ENCODE results near the gene ZNF423.
"Not testable (repeated sequence)": the region's sequence is repeated elsewhere in the genome, so short reads cannot be mapped to it uniquely, and the experiment has no call there.

ZNF423 gene

GRCh38 chr16:49575346-49576172, 280.4 kb downstream of the ZNF423 start:
- DNase-seq = peak; percentile 4 to 66

DNA sequence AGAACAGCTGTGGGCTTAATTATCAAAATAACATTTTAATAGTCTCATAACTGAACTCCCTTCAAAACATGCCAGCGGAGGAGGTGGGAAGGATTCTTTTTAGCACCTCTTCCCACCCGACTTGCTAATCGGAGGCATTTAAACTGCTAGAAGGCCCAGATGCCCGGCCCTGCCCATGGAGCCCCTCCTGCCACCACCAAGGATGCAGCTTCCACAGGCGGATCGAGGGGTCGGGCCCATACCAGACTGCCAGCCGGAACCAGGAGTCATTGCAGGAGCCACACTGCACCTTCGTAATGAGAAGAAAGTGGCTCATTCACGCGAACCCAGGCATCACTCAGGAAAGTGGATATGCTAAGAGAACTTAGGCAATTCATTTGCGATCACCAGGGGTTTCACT, 281.1 kb downstream of the ZNF423 start:
- DNase-seq = no peak

GRCh38 chr16:49567950-49568349, 288.0 kb downstream of the ZNF423 start:
- DNase-seq = no peak

GRCh38 chr16:49566432-49566831, 289.5 kb downstream of the ZNF423 start:
- DNase-seq = no peak

DNA sequence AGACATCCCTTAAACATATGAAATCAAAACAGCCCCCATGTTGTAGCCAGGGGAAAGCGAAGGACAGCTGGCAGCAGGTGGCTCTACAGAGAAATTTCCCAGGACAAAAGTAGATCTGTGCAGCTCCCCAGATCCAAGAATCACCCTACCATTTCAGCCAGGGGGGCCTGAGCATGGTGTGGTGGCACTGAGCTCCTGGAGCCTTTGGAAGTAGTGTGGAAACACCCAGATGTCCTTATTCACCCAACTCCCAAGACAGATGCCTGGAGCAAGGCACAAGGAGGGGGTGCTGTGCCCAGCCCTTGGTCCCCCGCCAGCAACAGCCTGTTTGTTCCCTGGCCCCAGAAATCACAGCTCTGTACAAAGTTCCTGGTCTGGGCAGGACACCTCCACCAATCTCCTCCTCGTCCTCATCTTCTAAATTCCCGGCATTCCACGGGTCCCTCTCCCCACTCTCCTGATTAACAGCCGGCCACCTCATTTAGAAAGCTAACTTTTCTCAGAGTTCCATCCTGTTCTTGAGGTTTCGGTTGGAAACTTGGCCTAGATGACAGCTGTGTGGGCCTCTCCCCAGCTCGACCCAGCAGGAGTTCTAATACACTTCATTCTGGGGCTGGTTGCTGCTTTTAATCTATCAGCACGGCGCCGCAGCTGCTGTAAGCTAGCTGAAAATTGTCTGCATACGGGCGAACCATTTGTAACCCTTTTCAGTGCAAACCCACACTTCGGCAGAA, 291.2 kb downstream of the ZNF423 start:
- no peak for DNase-seq

- DNase-seq = no peak
Observed at GRCh38 chr16:49563666-49564065, 292.2 kb downstream of the ZNF423 start.

DNA sequence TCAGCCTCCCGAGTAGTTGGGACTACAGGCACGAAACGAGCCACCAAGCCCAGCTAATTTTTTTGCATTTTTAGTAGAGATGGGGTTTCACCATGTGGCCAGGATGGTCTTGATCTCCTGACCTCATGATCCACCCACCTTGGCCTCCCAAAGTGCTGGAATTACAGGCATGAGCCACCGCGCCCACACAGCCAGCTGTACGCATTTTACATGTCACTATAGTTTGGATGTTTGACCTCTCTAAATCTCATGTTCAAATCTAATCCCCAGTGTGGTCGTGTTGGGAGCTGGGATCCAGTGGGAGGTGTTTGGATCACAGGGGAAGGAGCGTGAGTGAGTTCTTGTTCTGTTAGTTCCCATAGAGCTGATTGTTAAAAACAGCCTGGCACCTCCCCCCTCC, 293.0 kb downstream of the ZNF423 start:
- not testable (repeated sequence) for DNase-seq

DNA sequence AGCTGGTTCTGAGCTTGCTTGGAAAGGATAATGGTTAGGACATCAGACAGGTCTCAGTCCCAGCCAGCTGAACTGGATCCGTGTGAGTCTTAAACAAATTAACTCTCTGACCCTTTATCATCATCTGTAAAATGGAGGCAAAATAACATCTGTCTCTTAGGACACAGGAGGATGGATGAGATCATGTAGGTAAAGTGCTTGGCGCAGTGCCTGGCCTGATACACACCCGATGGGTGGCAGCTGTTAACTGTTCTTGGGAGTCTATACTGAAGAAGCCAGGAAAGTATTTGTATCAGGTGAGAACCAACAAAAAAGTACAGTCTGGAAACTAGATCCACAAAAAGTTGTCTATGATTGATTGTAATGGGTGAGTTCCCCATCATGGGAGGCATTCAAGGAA, 293.7 kb downstream of the ZNF423 start:
- no peak for DNase-seq

DNA sequence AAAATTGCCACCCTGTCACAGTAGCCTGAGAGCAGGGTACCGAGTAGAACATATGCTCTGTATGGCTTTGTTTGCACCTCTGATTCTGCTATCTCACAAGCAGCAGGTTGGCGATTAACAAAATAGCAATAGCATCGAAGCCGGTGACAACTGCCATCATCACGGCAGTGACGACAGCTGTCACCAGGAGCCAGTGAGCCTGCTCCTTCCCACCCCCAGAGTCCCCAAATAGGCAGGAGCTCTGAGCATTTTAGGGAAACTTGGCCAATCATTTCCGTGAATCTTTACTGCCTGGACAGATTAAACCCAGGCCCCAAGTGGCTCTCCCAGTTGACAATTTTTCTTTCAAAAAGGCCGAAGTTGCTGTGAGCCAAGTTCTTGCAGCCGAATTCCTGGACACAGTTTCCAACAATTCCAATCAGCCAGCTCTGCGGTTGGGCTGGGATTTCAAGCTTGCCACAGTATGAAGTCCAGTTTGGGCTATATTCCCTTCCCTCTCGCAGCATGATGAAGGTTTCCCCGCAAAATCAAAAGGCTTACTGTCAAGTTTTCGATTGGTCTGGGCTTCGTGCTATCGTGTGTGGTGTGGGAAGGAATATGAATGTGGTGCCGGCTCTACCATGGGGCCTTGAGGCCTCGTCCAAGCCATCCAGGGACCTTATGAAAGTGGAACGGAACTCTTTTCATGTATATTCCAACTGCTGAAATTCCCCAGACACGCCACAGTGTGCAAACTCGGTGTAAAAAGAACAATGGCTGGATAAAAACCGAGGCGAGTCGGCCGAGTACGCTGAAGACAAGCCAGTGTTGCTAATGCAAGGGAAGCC, 295.7 kb downstream of the ZNF423 start:
- DNase-seq = no peak

DNA sequence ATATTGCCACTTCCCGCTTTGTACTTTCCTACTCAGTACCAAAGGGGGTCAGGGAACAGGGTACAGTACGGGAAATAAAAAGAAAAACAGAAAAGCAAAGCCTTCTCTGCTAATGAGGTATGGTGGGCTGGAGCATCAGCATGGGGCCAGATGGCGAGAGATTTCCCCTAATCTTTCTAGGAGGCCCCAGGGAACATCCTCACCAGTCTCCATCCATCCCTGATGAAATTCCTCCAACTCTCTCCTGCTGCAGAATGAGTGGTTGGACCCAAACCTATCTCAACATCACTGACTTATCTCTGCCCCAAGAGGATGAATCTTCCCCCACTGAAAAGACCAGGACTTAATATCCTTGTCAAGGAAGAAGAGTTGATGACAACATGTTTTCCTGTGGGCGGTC, 296.7 kb downstream of the ZNF423 start:
- no peak for DNase-seq

DNA sequence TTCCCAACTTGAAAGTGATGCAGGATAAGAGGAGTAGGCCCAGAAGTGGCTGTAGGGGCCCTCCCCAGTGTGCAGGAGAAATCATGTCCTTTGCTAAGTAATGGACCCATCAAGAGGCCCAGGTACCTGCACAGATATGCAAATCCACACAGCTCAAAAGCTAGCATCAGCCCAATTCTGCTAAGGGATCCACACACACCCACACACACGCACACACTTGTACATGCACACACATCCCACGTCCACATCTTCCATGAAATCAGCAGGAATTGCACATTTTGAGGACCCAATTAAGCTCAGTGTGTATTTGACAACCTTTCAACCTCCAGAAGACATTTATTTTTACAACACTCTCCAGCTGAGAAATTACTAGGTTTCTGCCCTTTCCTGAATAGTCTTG, 297.5 kb downstream of the ZNF423 start:
- DNase-seq = no peak

DNA sequence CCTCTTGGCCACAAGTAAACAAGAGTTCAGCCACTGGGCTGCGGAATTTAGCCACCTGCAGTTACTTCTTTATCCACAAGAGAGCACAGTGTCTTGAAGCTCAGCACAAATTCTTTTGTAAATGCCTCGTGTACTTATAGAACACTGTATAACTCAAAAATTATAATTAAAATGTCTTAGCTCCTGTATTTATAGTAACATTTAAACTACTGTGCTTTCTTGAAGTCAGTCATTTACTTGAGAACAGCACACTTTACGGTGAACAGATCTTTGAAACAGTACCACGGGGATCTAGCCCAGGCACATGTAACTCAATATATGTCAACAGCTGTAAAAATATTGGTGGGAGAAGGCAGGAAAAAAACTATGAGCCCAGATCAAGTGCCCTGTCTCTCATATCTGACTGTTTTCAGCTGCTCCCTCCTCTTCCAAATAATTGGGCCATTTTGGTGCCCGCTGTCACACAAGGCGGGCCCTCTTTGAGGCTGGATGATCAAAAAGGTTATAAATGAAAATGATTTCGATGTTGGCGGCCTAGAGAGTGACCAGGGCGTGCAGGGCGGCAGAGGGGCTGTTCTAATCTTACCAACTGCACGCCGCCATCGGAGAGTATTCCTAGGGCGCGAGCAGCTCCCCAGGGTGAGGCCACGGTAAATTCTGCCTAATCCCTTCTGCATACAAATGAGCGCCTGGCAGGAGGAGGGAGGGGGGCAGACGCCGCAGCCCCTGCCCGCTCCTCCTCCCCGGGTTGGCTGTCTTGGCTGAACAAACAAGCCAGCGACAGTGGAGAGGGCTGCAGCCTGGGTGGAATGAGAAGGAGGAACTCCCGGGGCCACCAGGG, 299.1 kb downstream of the ZNF423 start:
- DNase-seq = no peak

DNA sequence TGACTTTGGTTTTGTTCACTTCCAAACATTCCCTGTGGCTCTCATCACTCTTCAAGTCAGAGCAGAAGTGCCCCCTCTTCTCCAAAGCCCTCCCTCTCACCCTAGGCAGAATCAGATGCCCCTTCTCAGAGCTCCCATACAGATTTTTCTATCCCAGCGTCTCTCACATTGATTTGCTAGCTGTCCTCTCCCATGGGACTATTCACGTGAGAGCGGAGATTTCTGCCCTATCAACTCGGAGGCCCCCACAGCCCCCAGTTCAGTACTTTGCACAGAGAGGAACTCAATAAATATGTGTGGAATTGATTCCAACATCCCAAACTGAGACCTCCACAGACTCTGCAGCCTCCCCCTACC, 299.7 kb downstream of the ZNF423 start:
- DNase-seq = no peak

DNA sequence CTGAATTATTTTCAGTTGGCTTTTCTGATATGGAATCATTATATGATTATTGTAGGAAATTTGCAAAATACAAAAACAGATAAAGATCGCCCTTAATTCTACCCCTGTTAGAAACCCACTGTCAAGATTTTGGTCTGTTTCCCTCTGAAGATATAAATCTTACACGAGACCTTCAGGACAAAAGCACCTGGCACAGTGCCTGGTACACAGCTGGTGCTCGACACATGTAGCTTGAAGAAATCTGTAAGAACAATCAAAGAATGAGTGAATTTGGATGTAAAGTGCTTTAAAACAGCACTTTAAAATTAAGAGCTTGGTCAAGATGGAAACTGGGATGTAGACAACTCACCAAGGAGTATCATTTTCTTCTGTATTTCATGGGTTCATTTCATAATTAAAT, 301.2 kb downstream of the ZNF423 start:
- no peak for DNase-seq

DNA sequence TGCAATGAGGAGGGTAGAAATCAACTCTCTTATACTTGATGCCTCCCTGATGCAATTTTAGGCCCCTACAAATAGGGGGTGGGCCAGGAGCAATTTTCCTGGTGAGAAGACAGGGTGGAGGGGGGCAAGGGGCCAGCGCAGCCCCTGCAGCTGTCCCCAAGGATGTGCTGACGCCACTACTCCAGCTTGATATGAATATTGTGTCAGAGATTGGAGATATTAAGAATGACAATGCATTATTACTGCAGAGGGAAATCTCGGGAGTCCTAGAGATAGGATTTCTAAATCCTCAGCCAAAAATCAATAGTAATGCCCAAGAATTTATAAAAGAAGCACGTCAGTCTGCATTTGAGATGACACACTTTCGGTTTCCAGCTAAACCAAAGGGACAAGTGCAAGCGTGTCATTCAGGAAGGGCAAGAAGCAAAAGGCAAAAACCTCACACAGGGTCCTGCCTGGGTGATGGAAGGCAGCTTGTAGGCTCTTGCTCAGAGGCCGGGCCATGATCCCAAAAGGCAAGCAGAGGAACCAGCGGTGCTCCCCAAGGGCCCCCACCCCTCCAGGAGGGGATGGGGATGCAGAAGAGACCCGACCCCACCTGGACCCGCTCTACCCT, 303.5 kb downstream of the ZNF423 start:
- no peak for DNase-seq

DNA sequence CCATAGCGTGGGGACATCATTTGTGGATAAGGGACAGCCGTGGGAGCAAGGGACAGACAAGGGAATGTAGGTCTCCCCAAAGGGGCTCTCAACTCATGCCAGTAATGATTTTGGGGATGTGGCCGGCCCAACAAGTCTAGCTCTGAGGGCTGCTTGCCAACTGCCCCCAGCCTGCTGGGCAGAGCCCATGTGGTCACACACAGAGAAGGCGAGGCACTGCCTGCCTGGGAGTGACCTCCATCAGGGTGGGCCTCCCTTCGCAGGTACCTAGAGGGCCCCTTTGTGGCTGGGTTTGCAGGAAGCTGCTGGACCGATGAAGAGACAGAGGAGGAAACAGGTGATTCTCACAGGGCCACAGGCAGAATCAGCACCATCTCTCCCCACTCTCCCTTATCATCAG, 305.2 kb downstream of the ZNF423 start:
- no peak for DNase-seq

GRCh38 chr16:49550140-49550539, 305.8 kb downstream of the ZNF423 start:
- no peak for DNase-seq

GRCh38 chr16:49548325-49548970, 307.5 kb downstream of the ZNF423 start:
- DNase-seq = no peak

GRCh38 chr16:49547448-49547847, 308.5 kb downstream of the ZNF423 start:
- no peak for DNase-seq

- DNase-seq = no peak
Observed at GRCh38 chr16:49546735-49547134, 309.2 kb downstream of the ZNF423 start.

GRCh38 chr16:49545741-49546448, 310.0 kb downstream of the ZNF423 start:
- DNase-seq = no peak
